HL-60 (cell line): Measurements from ENCODE around the gene AIG1.
"Not testable (repeated sequence)": the region's sequence is repeated elsewhere in the genome, so short reads cannot be mapped to it uniquely, and the experiment has no call there.

ENCODE experiments used
- GABPA ChIP-seq: IDR thresholded peaks from 2 replicates; pipeline ENCODE4 v1.6.1; 2012; ENCODE audit warnings: low read depth
- POLR2AphosphoS5 ChIP-seq: IDR thresholded peaks from 2 replicates; pipeline ENCODE4 v1.6.1; 2012; ENCODE audit warnings: low read depth
- SPI1 ChIP-seq: IDR thresholded peaks from 2 replicates; pipeline ENCODE4 v1.6.1; 2012; ENCODE audit warnings: low read depth, mild to moderate bottlenecking, borderline replicate concordance
- TF ChIP-seq, protein P1 (sequence below): IDR thresholded peaks from one replicate; pipeline ENCODE4 v1.5.1; 2011; ENCODE audit warnings: low read length, control low read depth, inconsistent platforms; ENCODE audit not compliant: insufficient read depth
- TF ChIP-seq, protein P2 (sequence below): IDR thresholded peaks from 2 replicates; pipeline ENCODE4 v1.6.1; 2012; ENCODE audit warnings: low read depth; ENCODE audit not compliant: insufficient replicate concordance

DNA sequence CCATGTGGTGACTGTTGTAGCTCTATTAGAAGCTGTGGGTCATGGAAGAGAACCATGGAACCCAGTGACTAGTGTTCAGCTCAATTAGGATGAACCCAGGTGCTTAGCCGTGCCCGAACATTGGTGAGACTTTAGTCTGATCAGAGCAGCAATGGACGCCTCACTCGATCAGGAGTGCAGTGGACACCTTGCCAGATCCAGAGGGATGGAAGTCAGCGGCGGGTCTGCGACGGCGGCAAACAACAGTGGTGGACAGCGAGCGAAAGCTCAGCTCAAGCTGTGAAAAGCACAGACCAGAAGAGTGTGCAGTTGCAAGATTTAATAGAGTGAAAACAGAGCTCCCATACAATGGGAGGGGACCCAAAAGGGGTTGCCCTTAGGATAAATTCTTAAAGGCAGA is 26.6 kb downstream of the AIG1 start:
- TF ChIP-seq, protein P1, sequence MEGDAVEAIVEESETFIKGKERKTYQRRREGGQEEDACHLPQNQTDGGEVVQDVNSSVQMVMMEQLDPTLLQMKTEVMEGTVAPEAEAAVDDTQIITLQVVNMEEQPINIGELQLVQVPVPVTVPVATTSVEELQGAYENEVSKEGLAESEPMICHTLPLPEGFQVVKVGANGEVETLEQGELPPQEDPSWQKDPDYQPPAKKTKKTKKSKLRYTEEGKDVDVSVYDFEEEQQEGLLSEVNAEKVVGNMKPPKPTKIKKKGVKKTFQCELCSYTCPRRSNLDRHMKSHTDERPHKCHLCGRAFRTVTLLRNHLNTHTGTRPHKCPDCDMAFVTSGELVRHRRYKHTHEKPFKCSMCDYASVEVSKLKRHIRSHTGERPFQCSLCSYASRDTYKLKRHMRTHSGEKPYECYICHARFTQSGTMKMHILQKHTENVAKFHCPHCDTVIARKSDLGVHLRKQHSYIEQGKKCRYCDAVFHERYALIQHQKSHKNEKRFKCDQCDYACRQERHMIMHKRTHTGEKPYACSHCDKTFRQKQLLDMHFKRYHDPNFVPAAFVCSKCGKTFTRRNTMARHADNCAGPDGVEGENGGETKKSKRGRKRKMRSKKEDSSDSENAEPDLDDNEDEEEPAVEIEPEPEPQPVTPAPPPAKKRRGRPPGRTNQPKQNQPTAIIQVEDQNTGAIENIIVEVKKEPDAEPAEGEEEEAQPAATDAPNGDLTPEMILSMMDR = not testable (repeated sequence)
- TF ChIP-seq, protein P2, sequence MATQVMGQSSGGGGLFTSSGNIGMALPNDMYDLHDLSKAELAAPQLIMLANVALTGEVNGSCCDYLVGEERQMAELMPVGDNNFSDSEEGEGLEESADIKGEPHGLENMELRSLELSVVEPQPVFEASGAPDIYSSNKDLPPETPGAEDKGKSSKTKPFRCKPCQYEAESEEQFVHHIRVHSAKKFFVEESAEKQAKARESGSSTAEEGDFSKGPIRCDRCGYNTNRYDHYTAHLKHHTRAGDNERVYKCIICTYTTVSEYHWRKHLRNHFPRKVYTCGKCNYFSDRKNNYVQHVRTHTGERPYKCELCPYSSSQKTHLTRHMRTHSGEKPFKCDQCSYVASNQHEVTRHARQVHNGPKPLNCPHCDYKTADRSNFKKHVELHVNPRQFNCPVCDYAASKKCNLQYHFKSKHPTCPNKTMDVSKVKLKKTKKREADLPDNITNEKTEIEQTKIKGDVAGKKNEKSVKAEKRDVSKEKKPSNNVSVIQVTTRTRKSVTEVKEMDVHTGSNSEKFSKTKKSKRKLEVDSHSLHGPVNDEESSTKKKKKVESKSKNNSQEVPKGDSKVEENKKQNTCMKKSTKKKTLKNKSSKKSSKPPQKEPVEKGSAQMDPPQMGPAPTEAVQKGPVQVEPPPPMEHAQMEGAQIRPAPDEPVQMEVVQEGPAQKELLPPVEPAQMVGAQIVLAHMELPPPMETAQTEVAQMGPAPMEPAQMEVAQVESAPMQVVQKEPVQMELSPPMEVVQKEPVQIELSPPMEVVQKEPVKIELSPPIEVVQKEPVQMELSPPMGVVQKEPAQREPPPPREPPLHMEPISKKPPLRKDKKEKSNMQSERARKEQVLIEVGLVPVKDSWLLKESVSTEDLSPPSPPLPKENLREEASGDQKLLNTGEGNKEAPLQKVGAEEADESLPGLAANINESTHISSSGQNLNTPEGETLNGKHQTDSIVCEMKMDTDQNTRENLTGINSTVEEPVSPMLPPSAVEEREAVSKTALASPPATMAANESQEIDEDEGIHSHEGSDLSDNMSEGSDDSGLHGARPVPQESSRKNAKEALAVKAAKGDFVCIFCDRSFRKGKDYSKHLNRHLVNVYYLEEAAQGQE = not testable (repeated sequence)
- not testable (repeated sequence) for TF ChIP-seq POLR2AphosphoS5, GABPA, SPI1
